SU-DHL-6 (cell line): ENCODE data around the gene LDAH.

ENCODE experiments used
- H2AFZ ChIP-seq: fragments of 200-600 bp; sonication (generic); 2 replicates; pipeline ENCODE4 v1.6.1; 2014; ENCODE audit warnings: low read depth, mild to moderate bottlenecking, moderate library complexity, mixed read lengths, antibody characterized with exemption, low read length; ENCODE audit not compliant: severe bottlenecking
- H3F3A ChIP-seq: fragments of 200-600 bp; shearing (Covaris generic); 2 replicates; pipeline ENCODE4 v1.6.0; 2016; ENCODE audit warnings: antibody characterized with exemption, mild to moderate bottlenecking; ENCODE audit not compliant: insufficient read depth
- H3K27ac ChIP-seq: fragments of 200-600 bp; sonication (generic); 2 replicates; pipeline ENCODE4 v1.5.1; 2016; ENCODE audit warnings: low read depth, mild to moderate bottlenecking, low read length, moderate library complexity, mixed read lengths
- H3K27me3 ChIP-seq: fragments of 200-600 bp; sonication (generic), shearing (Covaris generic); 2 replicates; pipeline ENCODE4 v1.6.0; 2014; ENCODE audit warnings: mild to moderate bottlenecking, low read length
- H3K36me3 ChIP-seq: fragments of 200-600 bp; sonication (generic); 2 replicates; pipeline ENCODE4 v1.6.1; 2014; ENCODE audit warnings: mild to moderate bottlenecking, low read length, mixed read lengths
- H3K4me2 ChIP-seq: fragments of 300-600, 200-600 bp; shearing (Covaris generic), sonication (generic); 2 replicates; pipeline ENCODE4 v1.6.0; 2014; ENCODE audit warnings: low read length, low read depth, mild to moderate bottlenecking; ENCODE audit not compliant: poor library complexity, severe bottlenecking
- H3K4me3 ChIP-seq: fragments of 200-600 bp; sonication (generic); 2 replicates; pipeline ENCODE4 v1.5.1; 2014; ENCODE audit warnings: antibody characterized with exemption, low read length, mild to moderate bottlenecking, mixed read lengths; ENCODE audit not compliant: insufficient read depth, poor library complexity, severe bottlenecking
- H3K79me2 ChIP-seq: fragments of 200-600 bp; sonication (generic); 2 replicates; pipeline ENCODE4 v1.6.1; 2014; ENCODE audit warnings: mild to moderate bottlenecking, low read length, moderate library complexity; ENCODE audit not compliant: insufficient read depth
- H3K9ac ChIP-seq: fragments of 200-600 bp; sonication (generic); 2 replicates; pipeline ENCODE4 v1.7.0; 2014; ENCODE audit warnings: mild to moderate bottlenecking, low read length
- H3K9me2 ChIP-seq: fragments of 200-600 bp; sonication (generic); replicated peaks from 2 replicates; pipeline ENCODE4 v1.6.1; 2014; ENCODE audit warnings: low read length; ENCODE audit not compliant: insufficient read depth
- H3K9me3 ChIP-seq: fragments of 200-600 bp; sonication (generic); 2 replicates; pipeline ENCODE4 v1.6.1; 2014; ENCODE audit warnings: low read length, mixed read lengths; ENCODE audit not compliant: insufficient read depth
- H4K20me1 ChIP-seq: fragments of 200-600 bp; sonication (generic); 2 replicates; pipeline ENCODE4 v1.6.1; 2014; ENCODE audit warnings: low read depth, mild to moderate bottlenecking, antibody characterized with exemption, low read length, moderate library complexity, mixed read lengths
- EZH2phosphoT487 ChIP-seq: fragments of 200-600 bp; sonication (generic), shearing (Covaris generic); conservative IDR thresholded peaks from 2 replicates; pipeline ENCODE4 v1.6.1; 2018; ENCODE audit warnings: mild to moderate bottlenecking, antibody characterized with exemption, low read length, moderate library complexity, mixed read lengths
- TF ChIP-seq, protein P1 (sequence below): fragments of 200-600 bp; sonication (generic); IDR thresholded peaks from one replicate; pipeline ENCODE4 v1.5.1; 2017; ENCODE audit warnings: antibody characterized with exemption, mild to moderate bottlenecking, low read length, moderate library complexity; ENCODE audit not compliant: insufficient read depth, poor library complexity, severe bottlenecking

The LDAH gene

GRCh38 chr2:20672201-20672951, 150.5 kb downstream of the LDAH start:
- Histone ChIP-seq H3K27me3 (no peaks in the 10 kb centered on the region), H4K20me1 (no peaks in the 10 kb centered on the region), H2AFZ (no peak overlapping the region), H3K4me3 (no peak overlapping the region), H3K9me2 (no peaks in the 10 kb centered on the region), H3K9ac (no peak overlapping the region), H3K4me2 (no peak overlapping the region), H3K79me2 (no peaks in the 10 kb centered on the region), H3K9me3 (no peaks in the 10 kb centered on the region), H3F3A (peaks cover 13% of the 10 kb centered on the region), H3K36me3 (no peaks in the 10 kb centered on the region), H3K27ac (no peak overlapping the region)
- TF ChIP-seq EZH2phosphoT487 = no peak
- TF ChIP-seq, protein P1, sequence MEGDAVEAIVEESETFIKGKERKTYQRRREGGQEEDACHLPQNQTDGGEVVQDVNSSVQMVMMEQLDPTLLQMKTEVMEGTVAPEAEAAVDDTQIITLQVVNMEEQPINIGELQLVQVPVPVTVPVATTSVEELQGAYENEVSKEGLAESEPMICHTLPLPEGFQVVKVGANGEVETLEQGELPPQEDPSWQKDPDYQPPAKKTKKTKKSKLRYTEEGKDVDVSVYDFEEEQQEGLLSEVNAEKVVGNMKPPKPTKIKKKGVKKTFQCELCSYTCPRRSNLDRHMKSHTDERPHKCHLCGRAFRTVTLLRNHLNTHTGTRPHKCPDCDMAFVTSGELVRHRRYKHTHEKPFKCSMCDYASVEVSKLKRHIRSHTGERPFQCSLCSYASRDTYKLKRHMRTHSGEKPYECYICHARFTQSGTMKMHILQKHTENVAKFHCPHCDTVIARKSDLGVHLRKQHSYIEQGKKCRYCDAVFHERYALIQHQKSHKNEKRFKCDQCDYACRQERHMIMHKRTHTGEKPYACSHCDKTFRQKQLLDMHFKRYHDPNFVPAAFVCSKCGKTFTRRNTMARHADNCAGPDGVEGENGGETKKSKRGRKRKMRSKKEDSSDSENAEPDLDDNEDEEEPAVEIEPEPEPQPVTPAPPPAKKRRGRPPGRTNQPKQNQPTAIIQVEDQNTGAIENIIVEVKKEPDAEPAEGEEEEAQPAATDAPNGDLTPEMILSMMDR = no peak

DNA sequence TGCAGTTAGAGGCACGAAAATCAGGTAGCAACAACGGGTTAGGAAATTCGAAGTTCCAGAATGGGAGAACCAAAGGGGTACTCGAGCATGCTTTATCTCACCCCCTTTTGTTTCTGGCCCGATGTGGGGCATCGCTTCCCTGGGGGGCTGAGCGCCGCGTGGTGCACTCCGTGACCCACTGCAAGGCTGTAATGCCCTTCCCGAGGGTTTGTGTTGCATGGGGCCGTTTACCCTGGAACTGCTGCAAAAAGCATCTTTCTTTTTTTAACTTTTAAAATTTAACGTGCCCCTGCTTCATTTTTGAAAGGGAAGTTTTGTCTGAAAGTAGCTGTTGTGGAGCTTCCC, 151.2 kb downstream of the LDAH start:
- H3K27me3 ChIP-seq = no peaks in the 10 kb centered on the region

DNA sequence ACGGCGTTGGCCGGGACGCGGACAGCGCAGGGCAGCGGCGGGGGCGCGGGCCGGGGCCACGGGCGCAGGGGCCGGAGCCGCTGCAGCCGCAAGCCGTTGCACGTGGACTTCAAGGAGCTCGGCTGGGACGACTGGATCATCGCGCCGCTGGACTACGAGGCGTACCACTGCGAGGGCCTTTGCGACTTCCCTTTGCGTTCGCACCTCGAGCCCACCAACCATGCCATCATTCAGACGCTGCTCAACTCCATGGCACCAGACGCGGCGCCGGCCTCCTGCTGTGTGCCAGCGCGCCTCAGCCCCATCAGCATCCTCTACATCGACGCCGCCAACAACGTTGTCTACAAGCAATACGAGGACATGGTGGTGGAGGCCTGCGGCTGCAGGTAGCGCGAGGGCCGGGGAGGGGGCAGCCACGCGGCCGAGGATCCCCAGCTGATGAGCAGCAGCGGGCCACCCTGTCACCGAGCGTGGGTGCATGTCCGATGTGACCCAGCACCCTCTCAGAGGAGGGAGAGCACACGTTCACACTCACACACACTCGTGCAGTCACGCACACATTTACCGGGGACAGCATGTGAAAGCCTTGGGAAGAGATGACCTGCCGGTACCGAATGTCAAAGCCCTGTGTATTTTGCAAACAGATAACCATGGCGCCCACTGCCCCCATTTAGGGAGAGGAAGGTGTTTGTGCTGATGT, 151.7 kb downstream of the LDAH start:
- H2AFZ ChIP-seq = no peak overlapping the region
- no peak overlapping the region for H3K9ac ChIP-seq
- H3K79me2 ChIP-seq = no peaks in the 10 kb centered on the region
- H4K20me1 ChIP-seq = no peaks in the 10 kb centered on the region
- H3K4me3 ChIP-seq = no peak overlapping the region
- no peaks in the 10 kb centered on the region for H3K9me3 ChIP-seq
- H3K4me2 ChIP-seq = no peak overlapping the region
- no peaks in the 10 kb centered on the region for H3K9me2 ChIP-seq
- no peak for TF ChIP-seq EZH2phosphoT487
- TF ChIP-seq, protein P1 = no peak
- H3F3A ChIP-seq = peaks cover 2% of the 10 kb centered on the region; the same call in 1 of the 2 replicates
- no peaks in the 10 kb centered on the region for H3K27me3 ChIP-seq
- no peak overlapping the region for H3K27ac ChIP-seq
- no peaks in the 10 kb centered on the region for H3K36me3 ChIP-seq

More for the DNA sequence above, 151.2 kb downstream of the LDAH start:
- H3K79me2 ChIP-seq = no peaks in the 10 kb centered on the region
- H3K9me3 ChIP-seq = no peaks in the 10 kb centered on the region
- peaks cover 7% of the 10 kb centered on the region for H3F3A ChIP-seq
- no peak overlapping the region for H3K4me3 ChIP-seq
- no peak overlapping the region for H3K27ac ChIP-seq
- no peaks in the 10 kb centered on the region for H3K9me2 ChIP-seq
- no peak overlapping the region for H3K9ac ChIP-seq
- no peaks in the 10 kb centered on the region for H4K20me1 ChIP-seq
- H3K4me2 ChIP-seq = no peak overlapping the region
- no peaks in the 10 kb centered on the region for H3K36me3 ChIP-seq
- no peak for TF ChIP-seq EZH2phosphoT487
- TF ChIP-seq, protein P1 = no peak
- no peak overlapping the region for H2AFZ ChIP-seq
